ENCODE measurements around the gene DAPP1. TPM values are rescaled to one million over a fixed set of nuclear protein-coding genes. Genes with fewer than 3 reads are reported as not detected.

Gene DAPP1
- total RNA-seq, 1 donor from 2014 or later, result not detected

- no peak overlapping the region for H3K4me3 Mint-ChIP-seq (ENCODE audit: unreplicated experiment)
- peaks cover 19% of the 10 kb centered on the region for H3K27me3 Mint-ChIP-seq (ENCODE audit: low read depth)
- H3K4me1 Mint-ChIP-seq (ENCODE audit: low read depth), result peaks cover 8% of the 10 kb centered on the region
- no peak for TF ChIP-seq CTCF (IDR thresholded peaks at IDR 0.05)
- no peaks in the 10 kb centered on the region for H3K9me3 Mint-ChIP-seq (ENCODE audit: low read depth)
- no peak overlapping the region for H3K27ac Mint-ChIP-seq (ENCODE audit: unreplicated experiment)
- no peak for DNase-seq (ENCODE audit: low spot score)
- no peaks in the 10 kb centered on the region for H3K36me3 Mint-ChIP-seq (ENCODE audit: low read depth)
Observed at GRCh38 chr4:99857307-99857706, 40.7 kb downstream of the DAPP1 start.

GRCh38 chr4:99859618-99860017 is 43.0 kb downstream of the DAPP1 start:
- Mint-ChIP-seq H3K27me3 (ENCODE audit: low read depth) (peaks cover 16% of the 10 kb centered on the region), H3K36me3 (ENCODE audit: low read depth) (no peaks in the 10 kb centered on the region), H3K9me3 (ENCODE audit: low read depth) (no peaks in the 10 kb centered on the region), H3K27ac (ENCODE audit: unreplicated experiment) (no peak overlapping the region), H3K4me1 (ENCODE audit: low read depth) (peaks cover 8% of the 10 kb centered on the region), H3K4me3 (ENCODE audit: unreplicated experiment) (no peak overlapping the region)
- no peak for DNase-seq (ENCODE audit: low spot score)
- no peak for TF ChIP-seq CTCF (IDR thresholded peaks at IDR 0.05)

GRCh38 chr4:99860521-99860920 is 43.9 kb downstream of the DAPP1 start:
- H3K4me1 Mint-ChIP-seq (ENCODE audit: low read depth), result peaks cover 8% of the 10 kb centered on the region
- DNase-seq (ENCODE audit: low spot score), result no peak
- H3K9me3 Mint-ChIP-seq (ENCODE audit: low read depth), result no peaks in the 10 kb centered on the region
- peaks cover 18% of the 10 kb centered on the region for H3K27me3 Mint-ChIP-seq (ENCODE audit: low read depth)
- no peaks in the 10 kb centered on the region for H3K36me3 Mint-ChIP-seq (ENCODE audit: low read depth)
- no peak for TF ChIP-seq CTCF (IDR thresholded peaks at IDR 0.05)
- no peak overlapping the region for H3K27ac Mint-ChIP-seq (ENCODE audit: unreplicated experiment)
- no peak overlapping the region for H3K4me3 Mint-ChIP-seq (ENCODE audit: unreplicated experiment)

- Mint-ChIP-seq H3K9me3 (ENCODE audit: low read depth) (no peaks in the 10 kb centered on the region), H3K4me3 (ENCODE audit: unreplicated experiment) (no peak overlapping the region), H3K36me3 (ENCODE audit: low read depth) (no peaks in the 10 kb centered on the region), H3K27ac (ENCODE audit: unreplicated experiment) (no peak overlapping the region), H3K27me3 (ENCODE audit: low read depth) (peaks cover 17% of the 10 kb centered on the region), H3K4me1 (ENCODE audit: low read depth) (peaks cover 6% of the 10 kb centered on the region)
- DNase-seq (ENCODE audit: low spot score), result no peak
- no peak for TF ChIP-seq CTCF (IDR thresholded peaks at IDR 0.05)
Observed at GRCh38 chr4:99861120-99861905, 44.7 kb downstream of the DAPP1 start.

GRCh38 chr4:99863804-99864203 is 47.2 kb downstream of the DAPP1 start:
- Mint-ChIP-seq H3K9me3 (ENCODE audit: low read depth) (no peaks in the 10 kb centered on the region), H3K27me3 (ENCODE audit: low read depth) (peaks cover 14% of the 10 kb centered on the region), H3K36me3 (ENCODE audit: low read depth) (no peaks in the 10 kb centered on the region), H3K27ac (ENCODE audit: unreplicated experiment) (no peak overlapping the region), H3K4me3 (ENCODE audit: unreplicated experiment) (no peak overlapping the region), H3K4me1 (ENCODE audit: low read depth) (peaks cover 3% of the 10 kb centered on the region)
- TF ChIP-seq CTCF (IDR thresholded peaks at IDR 0.05), result no peak
- DNase-seq (ENCODE audit: low spot score), result no peak

Measured in chondrocyte (in vitro differentiated cells).